Measurements from ENCODE around the gene PPP1R9B.

PPP1R9B gene

DNA sequence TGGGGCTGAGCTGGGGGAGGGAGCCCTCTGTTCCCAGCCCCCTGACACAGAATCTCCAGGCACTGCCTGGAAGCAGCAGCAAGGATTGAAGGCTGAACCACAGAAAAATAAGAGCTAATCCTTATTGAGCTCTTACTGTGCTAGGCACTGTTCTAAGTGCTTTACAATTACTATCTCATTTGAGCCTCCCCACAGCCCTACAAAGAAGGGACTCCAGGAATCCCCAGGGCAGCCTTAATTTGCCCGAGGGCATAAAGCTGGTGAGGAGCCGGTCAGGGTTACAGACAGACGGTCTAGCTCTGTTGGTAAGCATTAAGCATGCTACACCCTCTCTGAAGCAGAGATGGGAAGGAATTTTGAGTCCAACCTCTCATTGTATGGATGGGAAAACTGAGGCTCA lies 27.5 kb downstream of the PPP1R9B start:
- DNase-seq: no peak

DNA sequence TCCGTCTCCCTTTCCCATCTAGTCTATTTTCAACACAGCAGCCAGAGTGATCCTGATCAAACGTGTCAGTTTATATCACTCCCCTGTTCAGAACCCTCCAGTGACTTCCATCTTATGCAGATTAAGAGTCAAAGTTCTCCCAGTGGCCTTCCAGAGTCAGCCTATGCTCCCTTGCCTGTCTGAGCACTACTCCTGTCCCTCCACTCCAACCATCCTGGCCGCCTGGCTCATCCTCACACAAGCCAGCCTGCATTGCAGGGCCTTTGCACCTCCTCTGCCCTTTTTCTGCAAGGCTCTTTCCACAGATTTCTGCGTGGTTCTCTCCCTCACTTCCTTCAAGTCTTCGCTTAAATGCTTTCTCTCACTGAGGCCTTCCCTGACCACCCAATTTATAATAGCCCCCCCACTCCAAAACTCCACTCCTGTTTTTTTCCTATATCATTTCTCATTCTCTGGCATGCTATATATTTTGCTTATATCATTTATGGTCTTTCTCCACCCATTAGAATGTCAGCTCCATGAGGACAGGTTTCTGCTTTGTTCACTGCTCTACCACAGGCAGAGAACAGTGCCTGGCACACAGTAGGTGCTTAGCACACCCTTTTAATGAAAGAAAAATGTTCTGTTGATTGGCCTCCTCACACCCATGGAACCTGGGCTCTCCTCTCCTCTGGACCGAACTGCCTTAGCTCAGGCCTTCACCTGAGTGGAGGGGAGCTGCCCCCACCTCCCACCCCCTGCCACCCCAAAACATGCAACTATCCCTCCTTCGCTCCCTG lies 29.8 kb downstream of the PPP1R9B start:
- DNase-seq: no peak

DNA sequence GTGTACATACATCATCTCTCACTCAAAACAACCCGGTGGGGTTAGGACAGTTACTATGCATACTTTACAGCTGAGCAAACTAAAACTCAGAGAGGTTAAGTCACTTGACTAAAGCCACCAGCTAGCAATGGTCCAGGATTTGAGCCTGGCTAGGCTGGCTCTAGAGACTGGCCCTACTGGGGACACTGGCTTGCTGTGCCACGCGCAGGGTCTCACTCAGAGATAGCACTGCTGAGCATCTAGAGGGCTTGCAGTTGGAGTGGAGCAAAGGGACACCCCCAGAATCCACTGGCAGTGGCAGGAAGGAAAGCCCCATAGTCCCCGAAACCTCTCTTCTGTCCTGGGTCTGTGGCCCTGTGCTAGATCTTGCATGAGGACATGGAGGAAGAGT lies 31.7 kb downstream of the PPP1R9B start:
- no peak for DNase-seq

DNA sequence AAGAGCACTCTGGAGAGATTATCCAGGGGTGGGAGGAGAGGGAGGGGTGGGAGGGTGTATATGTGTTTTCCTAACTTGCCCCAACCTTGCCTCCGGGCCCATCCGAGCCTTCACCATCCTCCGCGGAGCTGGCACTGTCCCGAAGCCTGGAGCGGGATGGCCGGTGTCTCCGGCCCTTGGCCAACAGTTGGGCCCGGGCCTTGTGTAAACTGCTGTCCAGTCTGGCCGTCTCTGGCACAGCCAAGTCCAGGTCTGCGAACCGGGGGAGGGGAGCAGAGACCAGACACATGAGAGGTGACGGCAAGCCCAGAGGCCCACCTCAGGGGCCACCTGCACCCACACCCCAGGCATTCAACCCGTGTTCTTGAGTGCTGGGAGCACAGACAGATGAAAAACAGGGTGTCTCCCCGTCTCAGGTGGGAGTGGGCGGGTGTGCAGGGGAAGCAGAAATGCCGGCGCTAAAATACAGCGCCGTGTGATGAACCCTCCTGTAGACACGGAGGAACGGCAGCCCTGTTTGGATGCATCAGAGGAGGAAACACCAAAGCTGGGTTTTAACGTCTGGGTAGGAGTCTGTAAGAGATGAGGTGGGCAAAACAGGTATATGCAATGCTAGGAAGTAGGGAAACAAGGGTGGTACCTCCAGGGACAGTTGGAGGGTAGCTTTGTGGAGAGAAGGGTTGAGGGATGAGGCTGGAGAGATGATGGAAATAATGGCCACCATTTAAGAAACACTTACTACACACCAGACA lies 32.2 kb downstream of the PPP1R9B start:
- no peak for DNase-seq

DNA sequence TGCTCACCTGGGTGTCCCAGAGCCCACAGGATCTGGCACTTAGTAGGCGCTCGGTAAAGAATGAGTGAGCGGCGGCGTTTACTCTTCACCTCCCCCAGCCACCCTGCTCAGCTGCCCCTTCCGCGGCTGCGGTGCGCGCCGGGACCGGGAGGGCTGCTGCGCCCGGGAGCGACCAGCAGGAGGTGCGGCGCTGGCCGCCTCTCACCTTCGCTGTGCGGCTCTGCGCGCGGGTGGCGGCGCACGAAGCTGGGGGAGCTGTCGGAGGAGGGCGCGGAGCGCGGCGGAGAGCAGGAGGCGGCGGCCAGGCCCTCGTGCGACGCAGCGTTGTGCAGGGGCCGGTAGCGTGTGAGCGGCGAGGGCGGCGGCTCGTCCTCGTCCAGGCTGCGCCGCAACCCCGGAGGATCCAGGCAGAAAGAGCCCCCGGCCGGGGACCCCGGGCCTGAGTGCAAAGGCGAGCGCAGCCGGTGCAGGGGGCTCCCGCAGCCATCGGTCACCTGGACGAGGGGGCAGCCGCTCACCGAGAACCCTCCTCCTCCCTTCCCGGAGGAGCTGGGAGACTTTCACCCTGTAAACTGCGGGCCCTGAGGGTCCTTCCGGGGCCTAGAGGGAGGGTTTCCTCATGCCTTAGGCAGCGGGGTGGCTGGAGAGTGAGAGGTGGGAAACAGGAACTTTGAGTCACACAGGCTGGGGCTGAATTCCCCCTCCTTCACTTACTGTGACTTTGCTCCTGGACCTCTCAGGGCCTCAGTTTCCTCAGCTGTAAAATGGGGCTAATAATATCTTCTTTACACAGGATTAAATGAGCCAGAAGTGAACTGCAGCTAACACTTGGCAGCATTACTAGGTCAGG lies 33.0 kb downstream of the PPP1R9B start:
- DNase-seq: peak; percentile 52

DNA sequence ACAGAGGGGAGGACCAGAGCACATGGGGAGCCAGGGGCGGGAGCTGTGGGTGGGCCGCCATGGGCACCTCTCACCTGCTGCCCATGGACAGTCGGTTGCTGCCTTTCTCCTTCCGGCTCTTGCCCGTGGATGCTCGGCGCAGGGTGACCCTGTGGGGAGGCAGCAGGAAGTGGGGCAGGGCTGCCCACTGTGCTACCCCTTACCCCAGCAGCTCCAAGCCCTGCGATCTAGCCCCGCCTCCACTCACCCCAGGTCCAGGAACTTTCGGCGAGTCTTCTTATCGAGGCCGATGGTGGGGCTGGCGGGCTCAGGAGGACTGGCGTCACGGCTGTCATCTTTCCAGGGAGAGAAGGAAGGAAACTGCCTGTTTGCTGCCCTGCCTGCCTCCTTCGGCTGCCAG lies 34.7 kb downstream of the PPP1R9B start:
- DNase-seq: no peak

DNA sequence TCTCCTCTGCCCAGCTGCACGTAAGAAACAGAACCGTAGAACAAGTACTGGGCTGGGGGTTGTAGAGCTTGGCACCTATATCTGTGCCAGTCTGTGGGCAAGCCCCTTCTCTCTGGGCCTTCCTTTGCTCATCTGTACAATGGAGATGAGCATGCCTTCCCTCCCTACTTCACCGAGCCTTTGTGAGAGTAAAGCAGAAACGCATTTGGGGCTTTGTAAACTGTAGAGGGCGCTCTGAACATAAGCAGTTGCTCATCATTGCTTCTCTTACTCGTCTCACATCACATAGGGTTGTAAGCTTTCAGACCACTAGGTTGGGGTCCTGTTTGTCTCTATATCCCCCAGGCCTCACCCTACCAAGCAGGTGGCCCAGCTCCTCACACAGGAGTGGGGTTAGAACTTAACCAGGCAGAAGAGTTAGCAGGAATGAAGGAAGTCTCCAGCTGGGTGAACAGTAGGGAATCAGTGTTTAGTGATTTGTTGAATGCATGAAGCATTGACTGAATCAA lies 35.6 kb downstream of the PPP1R9B start:
- peak; percentile 81 for DNase-seq

DNA sequence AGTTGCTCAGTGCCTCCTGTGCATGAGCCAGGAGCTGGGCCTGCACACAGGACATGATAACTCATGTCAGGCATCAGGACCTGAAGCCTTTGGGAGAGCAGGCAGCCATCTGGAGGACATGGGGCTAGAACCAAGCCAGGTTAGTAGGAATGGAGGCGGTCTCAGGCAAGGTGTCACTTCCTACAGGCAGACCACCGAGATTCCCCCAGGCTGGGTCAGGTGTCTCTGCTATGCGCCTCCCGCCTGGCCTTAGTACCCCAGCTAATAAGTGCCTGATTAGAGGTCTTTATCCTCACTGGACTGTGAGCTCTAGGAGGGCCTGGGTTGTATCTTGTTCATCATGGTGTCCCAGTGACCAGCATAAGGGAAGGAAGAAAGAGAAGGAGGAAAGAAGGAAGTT lies 36.1 kb downstream of the PPP1R9B start:
- no peak for DNase-seq

DNA sequence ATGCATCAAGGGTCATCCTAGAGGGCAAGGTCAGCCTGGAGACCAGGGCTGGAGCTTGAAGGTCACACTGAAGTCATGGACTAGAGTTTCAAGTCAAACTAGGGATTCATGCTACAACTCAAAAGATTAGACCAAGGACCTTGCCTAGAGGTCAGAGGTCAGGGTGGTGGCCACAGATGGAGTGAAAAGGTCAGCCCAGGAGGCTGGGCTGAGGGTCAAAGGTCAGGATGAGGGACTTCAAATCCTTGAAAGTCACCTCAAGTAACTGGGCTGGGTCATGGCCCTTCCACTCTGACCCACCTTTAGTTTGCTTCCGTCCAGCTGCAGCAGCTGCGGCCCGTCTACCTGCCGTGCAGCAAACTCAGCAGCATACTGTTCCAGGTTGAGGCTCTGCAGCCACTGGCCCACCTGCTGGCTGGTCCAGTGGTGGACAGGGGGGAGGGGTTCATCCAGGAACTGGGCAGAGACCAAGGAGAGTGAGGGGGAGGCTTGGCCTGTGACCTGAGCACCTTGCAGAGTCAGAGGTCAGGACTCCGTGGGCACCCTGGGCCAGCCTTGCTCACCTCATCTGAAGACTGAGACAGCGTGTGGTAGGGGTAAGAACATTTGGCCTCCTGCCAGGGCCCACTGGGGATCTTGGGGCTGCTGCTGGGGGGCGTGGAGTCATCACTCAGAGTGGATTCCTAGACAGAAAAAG lies 36.7 kb downstream of the PPP1R9B start:
- no peak for DNase-seq

DNA sequence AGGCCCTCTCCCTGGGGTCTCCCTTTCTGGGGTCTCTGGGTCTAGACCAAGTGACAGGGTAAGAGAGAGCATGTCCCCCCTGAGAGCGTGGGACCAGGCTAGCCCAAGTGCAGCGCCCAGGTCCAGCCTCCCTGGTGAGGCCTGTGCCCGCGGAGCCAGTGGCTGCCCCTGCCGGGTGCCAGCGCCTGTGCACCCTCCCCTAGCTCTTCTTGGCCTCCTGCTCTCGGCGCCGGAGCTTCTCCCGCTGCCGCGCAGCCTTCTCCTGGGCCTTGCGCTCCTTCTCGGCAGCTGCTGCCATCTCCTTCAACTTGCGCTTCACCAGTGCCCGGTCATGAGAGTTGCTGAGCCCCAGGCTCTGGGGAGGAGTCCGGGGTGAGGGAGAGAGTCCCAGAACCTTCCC lies 37.8 kb downstream of the PPP1R9B start:
- DNase-seq: no peak

DNA sequence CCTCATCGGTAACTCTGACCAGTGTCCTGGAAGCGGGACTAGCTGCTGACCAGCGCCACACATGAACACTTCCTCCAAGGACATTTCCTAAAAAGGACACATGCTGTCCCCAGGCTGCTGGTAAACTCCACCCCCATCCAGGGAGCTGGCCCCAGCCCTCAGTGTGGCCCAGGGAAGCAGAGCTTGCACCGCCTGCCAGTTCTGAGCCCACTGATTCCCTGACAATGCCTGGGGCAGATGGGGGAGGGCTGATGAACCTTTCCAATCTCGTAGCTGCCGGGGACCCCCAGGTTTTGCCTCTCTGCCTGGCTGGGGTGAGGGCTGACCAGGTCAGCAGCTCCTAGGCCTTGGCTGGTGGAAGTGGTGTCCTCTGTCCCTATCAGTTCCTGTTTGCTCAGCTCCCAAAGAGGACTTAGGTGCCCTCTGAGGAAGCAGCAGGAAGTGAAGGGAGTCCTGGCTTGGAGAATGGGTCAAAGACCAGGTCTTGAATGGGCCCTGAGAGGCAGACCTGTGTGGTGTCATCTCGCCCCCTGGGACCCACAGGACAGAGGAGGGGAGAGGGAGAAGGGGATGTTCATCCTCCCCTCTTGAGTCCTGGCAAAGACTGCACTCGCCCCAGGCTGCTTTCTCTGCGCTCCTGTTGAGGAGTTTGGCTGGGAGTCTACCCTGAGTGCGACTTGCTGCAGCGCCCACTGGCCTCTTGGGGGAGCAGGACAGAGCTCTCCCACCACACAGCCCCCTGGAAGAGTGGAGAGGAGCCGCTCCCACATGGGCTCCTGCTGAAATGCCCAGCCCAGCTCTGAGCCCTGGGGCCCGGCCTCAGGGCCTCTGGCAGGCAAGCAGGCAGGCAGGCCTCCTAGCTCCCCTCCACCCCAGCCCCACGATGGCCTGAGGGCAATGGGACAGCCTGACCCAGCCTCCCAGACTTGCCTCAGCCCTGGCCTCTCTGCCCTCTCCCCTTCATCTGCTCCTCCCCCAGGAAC lies 38.5 kb downstream of the PPP1R9B start:
- DNase-seq: no peak

DNA sequence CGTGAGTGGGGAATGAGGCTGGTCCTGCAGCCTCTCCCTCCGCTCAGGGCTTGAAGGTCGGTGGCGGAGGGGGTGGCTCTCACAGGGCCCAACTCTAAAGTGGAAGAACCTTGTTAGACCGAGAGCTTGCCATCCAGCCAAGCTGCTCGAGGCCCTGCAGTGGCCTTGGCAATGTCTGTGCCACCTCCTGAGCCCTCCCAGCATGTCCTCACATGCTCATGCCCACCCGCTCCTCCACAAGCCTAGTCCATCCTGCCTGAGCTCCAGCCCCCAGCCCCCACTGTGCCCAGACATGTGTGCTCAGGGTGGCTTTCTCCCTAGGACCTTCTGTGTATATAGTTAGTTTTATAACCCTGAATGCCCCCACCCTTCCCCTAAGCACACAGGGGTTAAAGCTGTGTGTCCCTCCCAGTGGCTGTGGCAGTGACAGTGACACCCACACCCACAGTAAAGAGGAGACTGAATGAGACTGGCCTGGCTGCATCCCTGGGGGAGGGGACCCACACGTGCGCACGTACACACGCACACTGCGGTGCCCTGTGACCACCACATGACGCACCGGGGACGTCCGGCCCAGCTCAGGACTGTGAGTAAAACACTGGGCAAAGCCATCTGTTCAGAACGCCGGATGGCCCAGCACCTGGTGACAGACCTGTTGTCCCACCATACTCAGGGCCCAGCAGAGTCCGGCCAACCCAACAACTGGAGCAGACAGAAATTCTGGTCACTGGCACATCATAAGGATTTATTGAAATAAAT lies 39.7 kb downstream of the PPP1R9B start:
- DNase-seq: no peak

DNA sequence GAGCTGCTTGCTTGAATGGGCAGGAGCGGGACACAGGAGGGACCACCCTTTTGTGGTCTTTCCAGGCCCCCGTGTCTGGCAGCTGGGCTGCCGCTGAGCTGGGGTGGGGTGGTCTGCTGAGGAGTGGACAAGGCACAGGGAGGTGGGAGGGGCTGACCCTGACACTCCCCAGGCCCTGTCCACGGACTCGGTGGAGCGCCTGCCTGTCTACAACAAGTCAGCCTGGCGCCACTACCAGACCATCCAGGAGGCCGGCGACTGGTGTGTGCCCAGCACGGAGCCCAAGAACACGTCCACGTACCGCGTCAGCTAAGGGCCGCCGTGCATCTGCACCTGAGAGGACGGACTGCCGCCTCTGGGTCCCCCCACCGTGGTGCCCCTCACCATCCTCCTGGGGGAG lies 40.7 kb downstream of the PPP1R9B start:
- no peak for DNase-seq

DNA sequence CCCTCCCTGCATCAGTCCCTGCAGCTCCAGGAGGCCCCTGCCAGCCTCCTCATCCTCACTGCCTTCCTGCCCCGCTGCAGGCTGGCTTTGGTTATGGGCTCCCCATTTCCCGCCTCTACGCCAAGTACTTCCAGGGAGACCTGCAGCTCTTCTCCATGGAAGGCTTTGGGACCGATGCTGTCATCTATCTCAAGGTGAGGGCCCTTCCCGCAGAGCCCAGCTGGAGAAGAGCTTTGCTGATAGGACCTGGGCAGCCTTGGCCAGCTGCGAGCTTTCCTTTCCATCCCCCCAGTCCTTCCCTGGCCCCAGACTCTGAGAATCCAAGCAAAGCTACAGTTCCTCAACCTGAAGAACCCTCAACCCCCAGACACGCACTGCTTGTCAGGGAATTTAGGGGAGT lies 41.3 kb downstream of the PPP1R9B start:
- no peak for DNase-seq

DNA sequence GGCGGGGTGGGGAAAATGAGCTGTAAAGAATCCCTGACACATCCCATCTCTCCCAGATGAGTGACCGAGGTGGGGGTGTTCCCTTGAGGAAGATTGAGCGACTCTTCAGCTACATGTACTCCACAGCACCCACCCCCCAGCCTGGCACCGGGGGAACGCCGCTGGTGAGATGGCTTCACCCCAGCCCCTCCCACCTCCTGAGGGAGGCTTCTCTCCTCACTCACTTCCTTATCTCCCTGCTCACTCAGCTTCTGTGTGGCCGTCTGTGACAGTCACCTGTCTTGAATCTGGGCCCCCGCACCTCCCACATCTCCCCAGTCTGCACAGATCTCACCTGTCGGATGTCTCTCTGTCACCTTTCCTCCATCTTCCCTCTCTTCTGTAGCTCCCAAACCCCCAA lies 41.9 kb downstream of the PPP1R9B start:
- DNase-seq: no peak

DNA sequence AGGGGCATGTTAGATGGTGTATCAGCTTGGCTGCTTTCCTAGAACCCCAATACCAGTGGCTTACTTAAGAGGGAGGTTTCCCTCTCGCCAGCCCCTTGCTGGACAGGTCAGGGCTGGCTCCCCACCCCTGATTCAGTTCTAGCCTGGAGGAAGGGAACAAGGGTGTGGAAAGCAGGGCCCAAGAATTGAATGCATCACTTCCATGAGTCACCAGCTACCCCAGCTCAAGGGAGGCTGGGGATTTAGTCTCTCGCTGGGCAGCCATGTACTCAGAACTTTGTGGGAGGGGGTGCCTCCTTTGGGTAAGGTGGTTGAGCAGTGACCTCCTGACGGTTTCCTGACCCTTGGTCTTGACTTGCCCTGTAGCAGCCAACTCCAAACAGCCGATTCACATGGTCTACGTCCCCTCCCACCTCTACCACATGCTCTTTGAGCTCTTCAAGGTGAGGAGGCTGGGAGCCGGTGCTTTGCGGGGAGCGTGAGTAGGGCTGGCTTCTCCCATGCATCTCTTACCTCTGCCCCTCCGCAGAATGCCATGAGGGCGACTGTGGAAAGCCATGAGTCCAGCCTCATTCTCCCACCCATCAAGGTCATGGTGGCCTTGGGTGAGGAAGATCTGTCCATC lies 42.6 kb downstream of the PPP1R9B start:
- DNase-seq: no peak

DNA sequence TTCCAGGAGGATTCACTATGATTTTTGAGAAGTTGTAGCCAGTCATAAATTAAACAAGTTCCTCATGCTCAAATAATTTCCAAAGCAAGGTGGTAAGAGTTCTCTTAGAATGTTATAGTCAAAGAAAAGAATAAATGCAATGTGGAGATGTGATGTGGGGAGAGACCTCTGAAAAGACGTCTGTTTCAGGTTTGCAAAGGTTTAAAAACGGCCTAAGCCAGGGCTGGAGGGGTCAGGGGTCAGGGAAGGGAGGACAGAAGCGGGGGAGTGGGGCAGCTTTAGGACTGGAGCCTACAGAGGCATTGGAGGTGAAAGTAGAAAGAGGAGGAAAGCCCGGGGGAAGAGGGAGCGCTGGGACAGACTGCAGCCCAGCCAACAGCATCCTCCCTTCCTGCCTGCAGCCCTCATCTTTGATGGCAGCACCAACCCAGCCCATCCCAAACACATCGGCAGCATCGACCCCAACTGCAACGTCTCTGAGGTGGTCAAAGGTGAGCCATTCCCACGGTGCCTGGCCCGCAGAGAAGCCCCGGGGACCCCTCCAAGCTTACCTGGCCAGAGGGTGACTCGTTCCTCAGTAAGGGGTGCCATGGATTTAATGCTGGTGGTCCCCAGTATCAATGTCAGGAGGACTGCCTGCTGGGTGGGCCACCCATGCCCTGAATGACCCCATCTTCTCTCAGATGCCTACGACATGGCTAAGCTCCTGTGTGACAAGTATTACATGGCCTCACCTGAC lies 43.9 kb downstream of the PPP1R9B start:
- DNase-seq: no peak

DNA sequence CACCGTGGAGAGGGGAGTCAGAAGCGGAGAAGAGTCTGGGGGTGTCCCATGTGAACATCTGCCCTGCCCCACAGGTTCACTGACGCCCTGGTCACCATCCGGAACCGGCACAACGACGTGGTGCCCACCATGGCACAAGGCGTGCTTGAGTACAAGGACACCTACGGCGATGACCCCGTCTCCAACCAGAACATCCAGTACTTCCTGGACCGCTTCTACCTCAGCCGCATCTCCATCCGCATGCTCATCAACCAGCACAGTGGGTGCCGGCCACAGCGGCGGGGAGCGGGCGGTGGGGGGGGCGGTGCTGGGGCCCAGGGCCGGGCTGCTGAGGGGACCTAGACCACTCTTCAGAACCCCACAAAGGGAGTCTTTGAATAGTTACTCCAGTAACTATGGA lies 44.7 kb downstream of the PPP1R9B start:
- no peak for DNase-seq

DNA sequence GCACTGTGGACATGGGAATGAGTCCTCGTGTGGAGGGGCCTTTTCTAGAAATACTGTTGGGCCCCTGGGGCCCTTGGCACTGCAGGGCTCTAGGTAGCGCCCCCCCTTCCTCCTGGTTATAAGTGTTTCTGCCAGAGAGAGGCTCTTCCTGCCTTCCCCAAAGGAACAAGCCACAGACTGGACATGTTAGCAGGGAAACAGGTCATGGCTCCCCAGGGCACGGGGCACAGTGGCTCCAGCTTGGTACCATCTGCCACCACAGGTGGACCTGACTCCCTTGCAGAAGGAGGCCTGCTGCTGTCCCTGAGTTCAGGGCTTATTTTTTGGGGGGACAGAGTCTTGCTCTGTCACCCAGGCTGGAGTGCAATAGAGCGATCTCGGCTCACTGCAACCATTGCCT lies 46.5 kb downstream of the PPP1R9B start:
- no peak for DNase-seq

DNA sequence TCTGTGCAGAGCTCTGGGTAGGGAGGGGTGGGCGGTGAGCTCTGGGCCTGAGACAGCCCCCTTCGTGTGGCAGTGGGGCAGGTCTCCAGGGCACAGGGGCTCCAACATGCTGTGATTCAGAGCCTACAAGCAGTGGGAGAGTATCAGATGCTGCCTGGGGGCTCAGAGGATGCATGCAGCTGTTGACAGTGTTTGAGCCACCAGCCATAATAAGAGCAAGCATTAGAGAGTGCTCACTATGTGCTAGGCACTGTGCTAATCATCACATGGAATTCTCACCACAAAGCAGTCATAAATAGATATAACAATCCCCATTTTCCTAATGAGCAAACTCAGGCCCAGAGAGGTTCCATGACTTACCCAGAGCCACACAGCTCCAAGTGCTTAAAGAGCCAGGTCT lies 47.2 kb downstream of the PPP1R9B start:
- no peak for DNase-seq
